Thyroid gland (tissue), 4 donors: Measurements from ENCODE around the gene CIB2.

Experiments used
- CTCF ChIP-seq, 6 experiments: fragments of 200-600 bp in 3 of 6; fragments of 450-650 bp in 3 of 6; sonication (generic) in 3 of 6; IDR thresholded peaks; one replicate each; pipeline ENCODE4 v1.5.1; 2016 to 2019; ENCODE audit warnings: antibody characterized with exemption in 6 of 6, mild to moderate bottlenecking in 2 of 6, inconsistent platforms in 1 of 6, moderate library complexity in 1 of 6
- POLR2A ChIP-seq, 2 donors: fragments of 450-650 bp; IDR thresholded peaks; one replicate each; pipeline ENCODE4 v1.6.1; 2017; ENCODE audit warnings: antibody characterized with exemption in 2 of 2, mild to moderate bottlenecking in 2 of 2, moderate library complexity in 1 of 2

GRCh38 chr15:78139578-78139977, 8.3 kb upstream of the CIB2 start:
- TF ChIP-seq POLR2A (IDR thresholded peaks at IDR 0.05) (no peak), CTCF (IDR thresholded peaks at IDR 0.05) (no peak)
